ENCODE measurements around the gene CCDC30. TPM values are rescaled to one million over a fixed set of nuclear protein-coding genes. Genes with fewer than 3 reads are reported as not detected.

The CCDC30 gene
- total RNA-seq, 4 donors from 2014 or later, result 1.8 to 29.4 (median 7.4) TPM

DNA sequence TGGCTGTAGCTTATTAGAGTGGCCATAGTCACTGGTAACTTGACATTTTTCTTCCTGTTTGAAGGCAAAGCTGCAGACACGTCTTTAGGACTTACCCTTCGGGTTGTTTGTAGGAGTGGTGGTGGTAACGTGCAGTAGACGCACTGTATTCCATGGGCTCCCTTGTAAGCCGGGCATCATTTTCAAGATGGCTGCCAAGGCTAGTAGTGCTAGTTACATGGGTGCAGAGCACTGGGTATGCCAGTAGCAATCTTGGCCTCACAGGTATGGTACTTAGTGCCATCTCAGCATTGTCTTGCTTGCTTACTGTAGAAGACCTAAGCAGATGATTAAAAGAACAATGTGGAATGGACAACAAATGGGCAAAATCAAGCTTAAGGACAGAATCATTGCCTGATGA lies 221.1 kb downstream of the CCDC30 start:
- no peak for TF ChIP-seq POLR2A (IDR thresholded peaks at IDR 0.05)
- TF ChIP-seq, protein P1, sequence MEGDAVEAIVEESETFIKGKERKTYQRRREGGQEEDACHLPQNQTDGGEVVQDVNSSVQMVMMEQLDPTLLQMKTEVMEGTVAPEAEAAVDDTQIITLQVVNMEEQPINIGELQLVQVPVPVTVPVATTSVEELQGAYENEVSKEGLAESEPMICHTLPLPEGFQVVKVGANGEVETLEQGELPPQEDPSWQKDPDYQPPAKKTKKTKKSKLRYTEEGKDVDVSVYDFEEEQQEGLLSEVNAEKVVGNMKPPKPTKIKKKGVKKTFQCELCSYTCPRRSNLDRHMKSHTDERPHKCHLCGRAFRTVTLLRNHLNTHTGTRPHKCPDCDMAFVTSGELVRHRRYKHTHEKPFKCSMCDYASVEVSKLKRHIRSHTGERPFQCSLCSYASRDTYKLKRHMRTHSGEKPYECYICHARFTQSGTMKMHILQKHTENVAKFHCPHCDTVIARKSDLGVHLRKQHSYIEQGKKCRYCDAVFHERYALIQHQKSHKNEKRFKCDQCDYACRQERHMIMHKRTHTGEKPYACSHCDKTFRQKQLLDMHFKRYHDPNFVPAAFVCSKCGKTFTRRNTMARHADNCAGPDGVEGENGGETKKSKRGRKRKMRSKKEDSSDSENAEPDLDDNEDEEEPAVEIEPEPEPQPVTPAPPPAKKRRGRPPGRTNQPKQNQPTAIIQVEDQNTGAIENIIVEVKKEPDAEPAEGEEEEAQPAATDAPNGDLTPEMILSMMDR (IDR thresholded peaks at IDR 0.05), result no peak
- no peak for DNase-seq
- H3K36me3 ChIP-seq, result no peaks in the 10 kb centered on the region
- no peaks in the 10 kb centered on the region for H3K9me3 ChIP-seq
- peak overlapping the region in 3 of 4 donors; percentile 97 to 98 (median 98) for H3K4me3 ChIP-seq
- no peaks in the 10 kb centered on the region for H3K27me3 ChIP-seq
- H3K4me1 ChIP-seq, result peaks cover 0 to 66% (median 19%) of the 10 kb centered on the region in 4 donors
- peak overlapping the region in 2 of 4 donors; percentile 98 to 99 for H3K27ac ChIP-seq

DNA sequence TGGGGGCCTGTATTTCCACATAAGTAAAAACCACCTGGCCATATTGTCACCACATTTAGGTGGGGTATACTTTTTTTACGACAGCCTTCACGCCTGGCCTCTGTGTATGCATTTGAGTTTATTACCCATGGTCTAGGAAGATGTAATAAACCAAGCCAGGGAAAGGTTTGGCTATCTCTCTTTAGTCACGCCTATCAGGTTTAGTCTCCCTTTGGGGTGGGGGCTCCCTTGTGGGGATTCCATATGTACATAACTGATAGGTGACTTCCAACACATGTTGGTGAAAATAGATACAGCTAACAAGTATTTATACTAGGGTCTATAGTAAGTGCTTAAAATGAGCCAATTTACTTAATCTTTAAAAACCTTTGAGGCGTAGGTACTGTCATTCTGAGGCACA lies 223.3 kb downstream of the CCDC30 start:
- peaks cover 0 to 75% (median 27%) of the 10 kb centered on the region in 4 donors for H3K4me1 ChIP-seq
- no peaks in the 10 kb centered on the region for H3K9me3 ChIP-seq
- no peak for TF ChIP-seq POLR2A (IDR thresholded peaks at IDR 0.05)
- TF ChIP-seq, protein P1 (IDR thresholded peaks at IDR 0.05), result no peak
- H3K27ac ChIP-seq, result no peak overlapping the region
- no peaks in the 10 kb centered on the region for H3K36me3 ChIP-seq
- no peak for DNase-seq
- no peak overlapping the region for H3K4me3 ChIP-seq
- no peaks in the 10 kb centered on the region for H3K27me3 ChIP-seq

DNA sequence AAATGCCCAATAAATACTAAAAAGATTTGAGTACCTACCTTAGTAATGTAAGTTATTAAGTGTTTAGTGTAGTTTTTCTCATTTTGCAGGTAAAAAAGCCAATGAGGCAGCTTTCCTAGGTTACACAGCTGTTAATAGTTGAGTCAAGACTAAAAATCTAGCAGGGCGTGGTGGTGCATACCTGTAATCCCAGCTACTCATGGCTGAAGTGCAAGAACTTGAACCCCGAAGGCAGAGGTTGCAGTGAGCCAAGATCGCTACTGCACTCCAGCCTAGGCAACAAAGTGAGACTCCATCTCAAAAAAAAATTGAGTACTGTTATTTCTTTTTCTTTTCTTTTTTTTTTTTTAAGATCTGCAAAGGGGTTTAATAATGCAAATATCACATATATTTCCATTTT lies 226.8 kb downstream of the CCDC30 start:
- TF ChIP-seq POLR2A (IDR thresholded peaks at IDR 0.05), result no peak
- TF ChIP-seq, protein P1 (IDR thresholded peaks at IDR 0.05), result no peak
- Histone ChIP-seq H3K4me1 (peaks cover 0 to 84% (median 20%) of the 10 kb centered on the region in 4 donors), H3K4me3 (no peak overlapping the region), H3K9me3 (no peaks in the 10 kb centered on the region), H3K27ac (peak overlapping the region in 2 of 4 donors; percentile 7 to 33), H3K27me3 (no peaks in the 10 kb centered on the region), H3K36me3 (peaks cover 0 to 2% (median 0%) of the 10 kb centered on the region in 3 donors)
- DNase-seq, result peak in 2 of 3 donors; percentile 54 to 58

DNA sequence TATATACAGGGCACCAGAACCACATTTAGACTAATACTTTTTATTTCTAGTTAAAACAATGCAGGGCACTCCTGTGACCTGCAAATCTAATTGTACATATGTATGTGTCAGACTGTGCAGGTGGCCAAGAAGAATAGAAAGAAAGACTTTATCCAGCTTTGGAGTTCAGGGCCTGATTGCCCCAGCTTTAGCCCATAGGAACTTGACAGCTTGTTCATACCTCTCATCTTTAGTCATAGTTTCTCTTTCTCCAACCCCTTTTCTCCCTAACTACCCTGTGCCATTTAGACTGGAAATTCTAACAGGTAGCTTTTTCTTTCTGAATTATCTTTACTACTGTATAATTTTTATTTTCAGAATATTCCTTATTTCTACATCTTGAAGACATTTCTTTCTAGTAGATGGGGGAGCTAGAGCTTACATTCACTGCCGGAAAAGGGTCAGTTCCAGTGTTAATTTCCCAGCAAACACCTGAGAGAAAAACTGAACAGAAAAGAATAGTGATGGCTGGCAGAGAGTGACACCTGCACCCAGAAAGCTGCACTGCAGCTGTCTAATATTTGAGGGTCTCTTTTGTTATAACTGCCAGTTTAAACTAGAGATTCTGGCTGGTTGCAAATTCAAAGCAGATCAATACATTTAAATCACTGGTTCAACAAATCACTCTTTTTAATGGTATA lies 227.5 kb downstream of the CCDC30 start:
- Histone ChIP-seq H3K27ac (peak overlapping the region in 2 of 4 donors; percentile 18 to 60), H3K4me3 (no peak overlapping the region), H3K27me3 (no peaks in the 10 kb centered on the region), H3K9me3 (no peaks in the 10 kb centered on the region), H3K4me1 (peaks cover 0 to 77% (median 17%) of the 10 kb centered on the region in 4 donors), H3K36me3 (peaks cover 0 to 9% (median 0%) of the 10 kb centered on the region in 3 donors)
- no peak for TF ChIP-seq POLR2A (IDR thresholded peaks at IDR 0.05)
- TF ChIP-seq, protein P1 (IDR thresholded peaks at IDR 0.05), result peak in 3 of 6 experiments; percentile 20 to 34 (median 34)
- DNase-seq, result no peak

DNA sequence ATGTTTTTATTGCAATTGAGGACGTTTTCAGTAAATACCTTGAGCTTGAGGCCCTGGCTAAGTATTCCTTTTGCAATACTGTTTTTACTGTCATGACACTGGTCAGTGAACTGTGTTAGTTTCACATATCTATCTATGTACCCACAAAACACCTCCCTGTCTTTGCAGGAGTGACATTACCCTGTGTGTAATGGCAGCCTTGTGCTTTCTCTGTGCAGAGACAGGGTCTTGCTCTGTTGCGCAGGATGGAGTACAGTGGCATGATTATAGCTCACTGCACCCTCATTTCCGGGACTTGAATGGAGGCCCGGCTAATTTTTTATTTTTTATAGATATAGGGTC lies 228.0 kb downstream of the CCDC30 start:
- TF ChIP-seq, protein P1 (IDR thresholded peaks at IDR 0.05), result no peak
- no peak for TF ChIP-seq POLR2A (IDR thresholded peaks at IDR 0.05)
- Histone ChIP-seq H3K36me3 (peaks cover 0 to 14% (median 0%) of the 10 kb centered on the region in 3 donors), H3K4me3 (no peak overlapping the region), H3K27ac (peak overlapping the region in 2 of 4 donors; percentile 18 to 60), H3K4me1 (peaks cover 0 to 72% (median 16%) of the 10 kb centered on the region in 4 donors), H3K9me3 (no peaks in the 10 kb centered on the region), H3K27me3 (no peaks in the 10 kb centered on the region)
- no peak for DNase-seq
